CD4-positive, alpha-beta T cell treated with Interleukin-12 subunit alpha and Interleukin-12 subunit beta, for 1 hour (primary cell): ENCODE measurements around the gene RASAL2.
A peak's percentile ranks its signal among the peaks of the same experiment; 100 is the strongest.

Source experiments
- DNase-seq: peaks from one replicate; pipeline ENCODE4 v3.0.0-alpha.2; 2020

Gene RASAL2

DNA sequence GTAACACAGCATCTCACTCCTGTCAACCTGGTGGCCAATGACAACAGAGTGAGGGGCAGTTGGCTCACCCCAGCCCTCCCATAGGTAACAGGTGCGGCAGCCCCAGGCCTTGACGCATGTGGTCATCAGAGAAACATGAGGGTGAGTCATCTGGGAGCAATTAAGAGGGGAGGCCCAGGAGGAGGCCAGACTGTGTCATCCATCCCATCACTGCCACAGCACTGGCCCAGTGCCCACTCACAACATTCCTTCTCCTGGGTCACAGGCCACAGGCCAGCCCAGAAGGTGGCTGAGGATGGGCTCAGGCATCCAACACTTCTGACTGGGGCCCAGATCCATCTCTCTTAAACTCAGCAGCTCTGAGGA, 436.1 kb downstream of the RASAL2 start:
- no peak for DNase-seq

DNA sequence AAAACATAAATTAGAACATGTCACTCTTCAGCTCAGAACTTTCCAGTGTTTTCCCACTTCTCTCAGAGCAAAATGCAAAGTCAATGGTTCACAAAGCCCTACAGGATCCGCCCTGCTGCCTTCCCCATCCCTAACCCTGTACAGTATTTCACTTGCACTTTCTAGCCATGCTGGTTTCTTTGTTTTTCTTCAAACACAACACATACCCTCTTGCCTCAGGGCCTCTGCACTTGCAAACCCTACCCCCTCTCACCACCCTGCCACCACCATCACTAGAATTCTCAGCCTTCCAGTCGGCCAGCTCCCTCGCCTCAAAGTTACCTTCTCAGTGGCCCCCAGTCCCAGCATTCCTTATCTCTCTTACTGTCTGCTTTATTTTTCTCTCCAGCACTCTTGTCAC, 436.6 kb downstream of the RASAL2 start:
- DNase-seq, result no peak

GRCh38 chr1:178531887-178532286, 438.0 kb downstream of the RASAL2 start:
- no peak for DNase-seq

DNA sequence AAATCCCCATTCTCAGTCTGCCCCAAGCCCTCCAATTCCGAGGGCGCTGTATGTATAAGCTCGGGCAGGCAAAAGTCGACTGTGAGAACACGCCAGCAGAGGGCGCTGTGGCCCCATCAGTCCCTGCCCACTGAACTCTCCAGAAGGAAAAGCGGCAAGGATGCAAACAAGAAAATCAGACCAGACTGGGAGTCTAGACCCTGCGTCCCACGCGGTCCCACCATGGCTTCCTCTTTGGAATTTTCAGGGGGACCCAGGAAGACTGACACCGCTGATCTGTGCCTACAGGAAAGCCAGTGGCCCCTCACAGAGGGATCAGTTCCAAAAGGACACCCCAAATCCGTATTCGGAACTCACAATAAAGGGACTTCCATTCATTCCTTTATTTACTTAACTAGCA, 438.5 kb downstream of the RASAL2 start:
- DNase-seq, result peak; percentile 74

GRCh38 chr1:178533121-178533946, 439.4 kb downstream of the RASAL2 start:
- no peak for DNase-seq
